K562 (cell line): Measurements from ENCODE around the gene ALDH1A2.

Source experiments
- EP300 ChIP-seq: IDR thresholded peaks from 2 replicates; pipeline ENCODE4 v1.6.1; 2012; ENCODE audit warnings: low read length, improper control_type of control experiment
- FOXA1 ChIP-seq: fragments of 450-650 bp; IDR thresholded peaks from 2 replicates; pipeline ENCODE4 v1.6.1; 2016; ENCODE audit warnings: mild to moderate bottlenecking, borderline replicate concordance
- GABPA ChIP-seq: fragments of 200-800 bp; sonication (Bioruptor generic); conservative IDR thresholded peaks from 2 replicates; pipeline ENCODE4 v1.6.1; 2016; ENCODE audit warnings: low read depth, missing genetic modification characterization, missing compliant biosample characterization
- IRF2 ChIP-seq: sonication (generic); formaldehyde crosslinking; IDR thresholded peaks from 2 replicates; pipeline ENCODE4 v1.8.1; 2022; ENCODE audit warnings: mild to moderate bottlenecking, missing genetic modification reagents
- JUN ChIP-seq, 2 experiments: sonication (generic) in 1 of 2; formaldehyde crosslinking in 1 of 2; IDR thresholded peaks; 2 replicates each; pipeline versions ENCODE4 v1.6.1 to v1.8.0; 2012 to 2022; ENCODE audit warnings: borderline replicate concordance in 2 of 2, mild to moderate bottlenecking in 2 of 2, improper control_type of control experiment in 1 of 2, low read depth in 1 of 2, low read length in 1 of 2, missing genetic modification reagents in 1 of 2
- RAD51 ChIP-seq: fragments of 450-650 bp; IDR thresholded peaks from 2 replicates; pipeline ENCODE4 v1.7.1; 2016; ENCODE audit warnings: low read depth, mild to moderate bottlenecking, borderline replicate concordance
- RNF2 ChIP-seq: sonication (generic); IDR thresholded peaks from 2 replicates; pipeline ENCODE4 v1.6.1; 2016
- SMAD1 ChIP-seq: fragments of 150-350 bp; IDR thresholded peaks from 2 replicates; pipeline ENCODE4 v1.6.1; 2014; ENCODE audit warnings: low read length, low read depth; ENCODE audit not compliant: partially characterized antibody
- SMARCA4 ChIP-seq: fragments of 450-650 bp; IDR thresholded peaks from 2 replicates; pipeline ENCODE4 v1.6.1; 2016
- TEAD1 ChIP-seq, 2 experiments: fragments of 450-650 bp in 1 of 2; sonication (generic) in 1 of 2; formaldehyde crosslinking; IDR thresholded peaks; 2 replicates each; pipeline versions ENCODE4 v1.4.0 to v1.8.0; 2020 to 2022; ENCODE audit warnings: mild to moderate bottlenecking in 2 of 2, missing genetic modification reagents in 1 of 2
- YY1 ChIP-seq, 3 experiments: IDR thresholded peaks; 2 replicates each; pipeline ENCODE4 v1.6.1; 2011; ENCODE audit warnings: low read length in 2 of 3, mild to moderate bottlenecking in 2 of 3, moderate library complexity in 2 of 3, borderline replicate concordance in 1 of 3, control low read depth in 1 of 3, low read depth in 1 of 3; ENCODE audit not compliant: insufficient read depth in 3 of 3, insufficient replicate concordance in 2 of 3, control insufficient read depth in 1 of 3, insufficient read length in 1 of 3; ENCODE audit errors: extremely low read depth in 1 of 3
- ZSCAN29 ChIP-seq: fragments of 450-650 bp; IDR thresholded peaks from 2 replicates; pipeline ENCODE4 v1.6.1; 2017
- TF ChIP-seq, protein P1 (sequence below), 3 experiments: IDR thresholded peaks in 2 of 3; conservative IDR thresholded peaks in 1 of 3; 2 replicates each; pipeline ENCODE4 v1.5.1; 2011 to 2012; ENCODE audit warnings: low read length in 3 of 3, mild to moderate bottlenecking in 3 of 3, control low read depth in 2 of 3, improper control_type of control experiment in 1 of 3, inconsistent platforms in 1 of 3, low read depth in 1 of 3, mixed read lengths in 1 of 3, moderate library complexity in 1 of 3; ENCODE audit not compliant: insufficient read depth in 2 of 3
- TF ChIP-seq, protein P2 (sequence below): sonication (generic); formaldehyde crosslinking; IDR thresholded peaks from 2 replicates; pipeline ENCODE4 v1.8.0; 2023; ENCODE audit warnings: mild to moderate bottlenecking, missing genetic modification reagents

DNA sequence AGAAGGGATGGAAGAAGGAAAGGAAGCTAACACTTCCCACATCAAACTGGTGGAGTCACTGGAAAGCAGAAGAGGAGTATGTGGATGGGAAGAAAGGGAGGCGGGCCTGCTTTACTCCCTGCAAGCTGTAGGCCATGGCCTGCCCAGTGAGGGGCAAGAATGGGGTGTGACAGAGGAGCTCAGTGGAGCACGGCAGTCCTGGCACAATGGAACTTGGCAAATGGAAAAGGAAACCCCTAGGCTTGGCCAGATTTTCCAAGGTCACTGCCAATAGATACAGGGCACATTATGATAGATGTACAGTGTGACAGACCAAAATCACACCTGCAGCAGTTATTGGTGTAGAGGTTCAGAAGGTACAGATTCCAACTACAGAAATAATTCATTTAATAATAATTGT is 111.6 kb downstream of the ALDH1A2 start:
- TF ChIP-seq, protein P1, sequence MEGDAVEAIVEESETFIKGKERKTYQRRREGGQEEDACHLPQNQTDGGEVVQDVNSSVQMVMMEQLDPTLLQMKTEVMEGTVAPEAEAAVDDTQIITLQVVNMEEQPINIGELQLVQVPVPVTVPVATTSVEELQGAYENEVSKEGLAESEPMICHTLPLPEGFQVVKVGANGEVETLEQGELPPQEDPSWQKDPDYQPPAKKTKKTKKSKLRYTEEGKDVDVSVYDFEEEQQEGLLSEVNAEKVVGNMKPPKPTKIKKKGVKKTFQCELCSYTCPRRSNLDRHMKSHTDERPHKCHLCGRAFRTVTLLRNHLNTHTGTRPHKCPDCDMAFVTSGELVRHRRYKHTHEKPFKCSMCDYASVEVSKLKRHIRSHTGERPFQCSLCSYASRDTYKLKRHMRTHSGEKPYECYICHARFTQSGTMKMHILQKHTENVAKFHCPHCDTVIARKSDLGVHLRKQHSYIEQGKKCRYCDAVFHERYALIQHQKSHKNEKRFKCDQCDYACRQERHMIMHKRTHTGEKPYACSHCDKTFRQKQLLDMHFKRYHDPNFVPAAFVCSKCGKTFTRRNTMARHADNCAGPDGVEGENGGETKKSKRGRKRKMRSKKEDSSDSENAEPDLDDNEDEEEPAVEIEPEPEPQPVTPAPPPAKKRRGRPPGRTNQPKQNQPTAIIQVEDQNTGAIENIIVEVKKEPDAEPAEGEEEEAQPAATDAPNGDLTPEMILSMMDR (IDR thresholded peaks at IDR 0.05 in 2 of 3, conservative IDR thresholded peaks at IDR 0.05 in 1 of 3; ENCODE audit: insufficient read depth in 2 of 3, low read depth in 1 of 3, low read length in 3 of 3): no peak
- TF ChIP-seq RAD51: no peak
- no peak for TF ChIP-seq FOXA1
- TF ChIP-seq, protein P2, sequence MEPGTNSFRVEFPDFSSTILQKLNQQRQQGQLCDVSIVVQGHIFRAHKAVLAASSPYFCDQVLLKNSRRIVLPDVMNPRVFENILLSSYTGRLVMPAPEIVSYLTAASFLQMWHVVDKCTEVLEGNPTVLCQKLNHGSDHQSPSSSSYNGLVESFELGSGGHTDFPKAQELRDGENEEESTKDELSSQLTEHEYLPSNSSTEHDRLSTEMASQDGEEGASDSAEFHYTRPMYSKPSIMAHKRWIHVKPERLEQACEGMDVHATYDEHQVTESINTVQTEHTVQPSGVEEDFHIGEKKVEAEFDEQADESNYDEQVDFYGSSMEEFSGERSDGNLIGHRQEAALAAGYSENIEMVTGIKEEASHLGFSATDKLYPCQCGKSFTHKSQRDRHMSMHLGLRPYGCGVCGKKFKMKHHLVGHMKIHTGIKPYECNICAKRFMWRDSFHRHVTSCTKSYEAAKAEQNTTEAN (CRISPR knock-in tag): no peak
- TF ChIP-seq SMARCA4: no peak
- TF ChIP-seq RNF2: no peak
- no peak for TF ChIP-seq SMAD1
- TF ChIP-seq GABPA (tag): no peak
- no peak for TF ChIP-seq ZSCAN29
- TF ChIP-seq EP300: no peak
- TF ChIP-seq IRF2 (CRISPR knock-in tag): no peak
- TF ChIP-seq JUN (IDR thresholded peaks at IDR 0.05; ENCODE audit: borderline replicate concordance, low read depth, low read length): no peak
- TF ChIP-seq JUN (CRISPR knock-in tag; IDR thresholded peaks at IDR 0.05; ENCODE audit: borderline replicate concordance): no peak
- TF ChIP-seq TEAD1 (CRISPR knock-in tag; IDR thresholded peaks at IDR 0.05): no peak
- no peak for TF ChIP-seq YY1 (IDR thresholded peaks at IDR 0.05; ENCODE audit: borderline replicate concordance in 1 of 3, control insufficient read depth in 1 of 3, extremely low read depth in 1 of 3, insufficient read depth in 3 of 3, insufficient read length in 1 of 3, insufficient replicate concordance in 2 of 3, low read depth in 1 of 3, low read length in 2 of 3)
